HEK293 (cell line): ENCODE measurements around the gene MACF1.

Experiments
- CTCF ChIP-seq: fragments of 450-650 bp; formaldehyde crosslinking; IDR thresholded peaks from 2 replicates; pipeline ENCODE4 v1.5.1; 2016; ENCODE audit warnings: missing biosample characterization, missing genetic modification characterization
- PRDM10 ChIP-seq: fragments of 450-650 bp; formaldehyde crosslinking; IDR thresholded peaks from 2 replicates; pipeline ENCODE4 v1.5.1; 2016; ENCODE audit warnings: missing biosample characterization, missing genetic modification characterization
- TSHZ1 ChIP-seq: fragments of 450-650 bp; formaldehyde crosslinking; IDR thresholded peaks from 2 replicates; pipeline ENCODE4 v1.5.1; 2016; ENCODE audit warnings: missing biosample characterization, missing genetic modification characterization, borderline replicate concordance
- ZBTB1 ChIP-seq: fragments of 450-650 bp; formaldehyde crosslinking; IDR thresholded peaks from 2 replicates; pipeline ENCODE4 v1.5.1; 2016; ENCODE audit warnings: missing biosample characterization, missing genetic modification characterization
- ZNF114 ChIP-seq: fragments of 450-650 bp; formaldehyde crosslinking; IDR thresholded peaks from 2 replicates; pipeline ENCODE4 v1.5.0; 2017; ENCODE audit warnings: missing biosample characterization, missing genetic modification characterization
- ZNF121 ChIP-seq: fragments of 450-650 bp; formaldehyde crosslinking; IDR thresholded peaks from 2 replicates; pipeline ENCODE4 v1.5.1; 2016; ENCODE audit warnings: missing biosample characterization, missing genetic modification characterization
- ZNF510 ChIP-seq: fragments of 450-650 bp; formaldehyde crosslinking; IDR thresholded peaks from 2 replicates; pipeline ENCODE4 v1.5.1; 2018; ENCODE audit warnings: mild to moderate bottlenecking, missing genetic modification characterization, missing biosample characterization; ENCODE audit not compliant: insufficient replicate concordance
- ZNF561 ChIP-seq: fragments of 450-650 bp; IDR thresholded peaks from 2 replicates; pipeline ENCODE4 v1.5.1; 2018; ENCODE audit warnings: missing biosample characterization, missing genetic modification characterization, borderline replicate concordance
- TF ChIP-seq, protein P1 (sequence below): fragments of 450-650 bp; formaldehyde crosslinking; IDR thresholded peaks from 2 replicates; pipeline ENCODE4 v1.5.1; 2016; ENCODE audit warnings: missing biosample characterization, missing genetic modification characterization
- TF ChIP-seq, protein P2 (sequence below): fragments of 450-650 bp; formaldehyde crosslinking; IDR thresholded peaks from 2 replicates; pipeline ENCODE4 v1.5.1; 2016; ENCODE audit warnings: missing biosample characterization, missing genetic modification characterization
- TF ChIP-seq, protein P3 (sequence below): fragments of 450-650 bp; formaldehyde crosslinking; IDR thresholded peaks from 2 replicates; pipeline ENCODE4 v1.5.1; 2016; ENCODE audit warnings: missing biosample characterization, missing genetic modification characterization
- TF ChIP-seq, protein P4 (sequence below): sonication (generic); formaldehyde crosslinking; IDR thresholded peaks from 2 replicates; pipeline ENCODE4 v1.8.1; 2022; ENCODE audit warnings: mild to moderate bottlenecking, moderate library complexity, missing genetic modification reagents
- TF ChIP-seq, protein P5 (sequence below): fragments of 450-650 bp; formaldehyde crosslinking; IDR thresholded peaks from 2 replicates; pipeline ENCODE4 v1.5.1; 2016; ENCODE audit warnings: missing biosample characterization, missing genetic modification characterization

DNA sequence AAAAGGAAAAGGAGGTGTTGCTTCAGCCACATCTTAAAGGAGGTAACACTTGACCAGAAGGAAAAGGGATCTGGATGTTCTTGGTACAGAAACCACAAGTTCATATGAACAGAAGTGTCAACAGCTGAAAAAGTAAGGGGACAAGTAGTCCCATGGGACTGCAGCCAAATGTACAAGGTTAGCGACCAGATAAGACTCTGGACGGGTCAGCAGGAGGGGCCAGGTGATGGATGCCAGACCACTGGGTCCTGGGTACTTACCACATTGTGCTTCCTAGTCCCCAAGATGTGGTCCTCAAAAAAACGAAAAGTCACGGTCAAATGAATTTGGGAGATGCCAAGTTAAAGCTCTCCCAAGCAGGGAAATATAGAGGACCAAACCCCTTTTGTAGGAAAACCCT is 270.3 kb downstream of the MACF1 start:
- TF ChIP-seq, protein P1, sequence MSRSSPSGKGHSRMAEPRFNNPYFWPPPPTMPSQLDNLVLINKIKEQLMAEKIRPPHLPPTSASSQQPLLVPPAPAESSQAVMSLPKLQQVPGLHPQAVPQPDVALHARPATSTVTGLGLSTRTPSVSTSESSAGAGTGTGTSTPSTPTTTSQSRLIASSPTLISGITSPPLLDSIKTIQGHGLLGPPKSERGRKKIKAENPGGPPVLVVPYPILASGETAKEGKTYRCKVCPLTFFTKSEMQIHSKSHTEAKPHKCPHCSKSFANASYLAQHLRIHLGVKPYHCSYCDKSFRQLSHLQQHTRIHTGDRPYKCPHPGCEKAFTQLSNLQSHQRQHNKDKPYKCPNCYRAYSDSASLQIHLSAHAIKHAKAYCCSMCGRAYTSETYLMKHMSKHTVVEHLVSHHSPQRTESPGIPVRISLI (tag by site-specific recombination) = no peak
- TF ChIP-seq ZNF510 (no peak), PRDM10 (tag by site-specific recombination) (no peak), CTCF (no peak), ZNF121 (tag by site-specific recombination) (no peak), TSHZ1 (tag by site-specific recombination) (no peak), ZNF561 (tag by site-specific recombination) (no peak), ZBTB1 (tag by site-specific recombination) (no peak), ZNF114 (no peak)
- TF ChIP-seq, protein P2, sequence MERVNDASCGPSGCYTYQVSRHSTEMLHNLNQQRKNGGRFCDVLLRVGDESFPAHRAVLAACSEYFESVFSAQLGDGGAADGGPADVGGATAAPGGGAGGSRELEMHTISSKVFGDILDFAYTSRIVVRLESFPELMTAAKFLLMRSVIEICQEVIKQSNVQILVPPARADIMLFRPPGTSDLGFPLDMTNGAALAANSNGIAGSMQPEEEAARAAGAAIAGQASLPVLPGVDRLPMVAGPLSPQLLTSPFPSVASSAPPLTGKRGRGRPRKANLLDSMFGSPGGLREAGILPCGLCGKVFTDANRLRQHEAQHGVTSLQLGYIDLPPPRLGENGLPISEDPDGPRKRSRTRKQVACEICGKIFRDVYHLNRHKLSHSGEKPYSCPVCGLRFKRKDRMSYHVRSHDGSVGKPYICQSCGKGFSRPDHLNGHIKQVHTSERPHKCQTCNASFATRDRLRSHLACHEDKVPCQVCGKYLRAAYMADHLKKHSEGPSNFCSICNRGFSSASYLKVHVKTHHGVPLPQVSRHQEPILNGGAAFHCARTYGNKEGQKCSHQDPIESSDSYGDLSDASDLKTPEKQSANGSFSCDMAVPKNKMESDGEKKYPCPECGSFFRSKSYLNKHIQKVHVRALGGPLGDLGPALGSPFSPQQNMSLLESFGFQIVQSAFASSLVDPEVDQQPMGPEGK (tag by site-specific recombination) = no peak
- TF ChIP-seq, protein P3, sequence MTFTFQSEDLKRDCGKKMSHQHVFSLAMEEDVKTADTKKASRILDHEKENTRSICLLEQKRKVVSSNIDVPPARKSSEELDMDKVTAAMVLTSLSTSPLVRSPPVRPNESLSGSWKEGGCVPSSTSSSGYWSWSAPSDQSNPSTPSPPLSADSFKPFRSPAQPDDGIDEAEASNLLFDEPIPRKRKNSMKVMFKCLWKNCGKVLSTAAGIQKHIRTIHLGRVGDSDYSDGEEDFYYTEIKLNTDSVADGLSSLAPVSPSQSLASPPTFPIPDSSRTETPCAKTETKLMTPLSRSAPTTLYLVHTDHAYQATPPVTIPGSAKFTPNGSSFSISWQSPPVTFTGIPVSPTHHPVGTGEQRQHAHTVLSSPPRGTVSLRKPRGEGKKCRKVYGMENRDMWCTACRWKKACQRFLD (tag by site-specific recombination) = no peak
- TF ChIP-seq, protein P4, sequence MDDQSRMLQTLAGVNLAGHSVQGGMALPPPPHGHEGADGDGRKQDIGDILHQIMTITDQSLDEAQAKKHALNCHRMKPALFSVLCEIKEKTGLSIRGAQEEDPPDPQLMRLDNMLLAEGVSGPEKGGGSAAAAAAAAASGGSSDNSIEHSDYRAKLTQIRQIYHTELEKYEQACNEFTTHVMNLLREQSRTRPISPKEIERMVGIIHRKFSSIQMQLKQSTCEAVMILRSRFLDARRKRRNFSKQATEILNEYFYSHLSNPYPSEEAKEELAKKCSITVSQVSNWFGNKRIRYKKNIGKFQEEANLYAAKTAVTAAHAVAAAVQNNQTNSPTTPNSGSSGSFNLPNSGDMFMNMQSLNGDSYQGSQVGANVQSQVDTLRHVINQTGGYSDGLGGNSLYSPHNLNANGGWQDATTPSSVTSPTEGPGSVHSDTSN (CRISPR knock-in tag) = no peak
- TF ChIP-seq, protein P5, sequence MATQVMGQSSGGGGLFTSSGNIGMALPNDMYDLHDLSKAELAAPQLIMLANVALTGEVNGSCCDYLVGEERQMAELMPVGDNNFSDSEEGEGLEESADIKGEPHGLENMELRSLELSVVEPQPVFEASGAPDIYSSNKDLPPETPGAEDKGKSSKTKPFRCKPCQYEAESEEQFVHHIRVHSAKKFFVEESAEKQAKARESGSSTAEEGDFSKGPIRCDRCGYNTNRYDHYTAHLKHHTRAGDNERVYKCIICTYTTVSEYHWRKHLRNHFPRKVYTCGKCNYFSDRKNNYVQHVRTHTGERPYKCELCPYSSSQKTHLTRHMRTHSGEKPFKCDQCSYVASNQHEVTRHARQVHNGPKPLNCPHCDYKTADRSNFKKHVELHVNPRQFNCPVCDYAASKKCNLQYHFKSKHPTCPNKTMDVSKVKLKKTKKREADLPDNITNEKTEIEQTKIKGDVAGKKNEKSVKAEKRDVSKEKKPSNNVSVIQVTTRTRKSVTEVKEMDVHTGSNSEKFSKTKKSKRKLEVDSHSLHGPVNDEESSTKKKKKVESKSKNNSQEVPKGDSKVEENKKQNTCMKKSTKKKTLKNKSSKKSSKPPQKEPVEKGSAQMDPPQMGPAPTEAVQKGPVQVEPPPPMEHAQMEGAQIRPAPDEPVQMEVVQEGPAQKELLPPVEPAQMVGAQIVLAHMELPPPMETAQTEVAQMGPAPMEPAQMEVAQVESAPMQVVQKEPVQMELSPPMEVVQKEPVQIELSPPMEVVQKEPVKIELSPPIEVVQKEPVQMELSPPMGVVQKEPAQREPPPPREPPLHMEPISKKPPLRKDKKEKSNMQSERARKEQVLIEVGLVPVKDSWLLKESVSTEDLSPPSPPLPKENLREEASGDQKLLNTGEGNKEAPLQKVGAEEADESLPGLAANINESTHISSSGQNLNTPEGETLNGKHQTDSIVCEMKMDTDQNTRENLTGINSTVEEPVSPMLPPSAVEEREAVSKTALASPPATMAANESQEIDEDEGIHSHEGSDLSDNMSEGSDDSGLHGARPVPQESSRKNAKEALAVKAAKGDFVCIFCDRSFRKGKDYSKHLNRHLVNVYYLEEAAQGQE = no peak
